Activated CD4-positive, CD25-positive, alpha-beta regulatory T cell (primary cell): ENCODE measurements around the gene NBEAL2.
"Not testable (repeated sequence)": the region's sequence is repeated elsewhere in the genome, so short reads cannot be mapped to it uniquely, and the experiment has no call there.

Source experiments
- DNase-seq, 4 experiments: peaks; one replicate each; lab custom pipeline; 2025; lab: John Stamatoyannopoulos, UW

Gene NBEAL2

DNA sequence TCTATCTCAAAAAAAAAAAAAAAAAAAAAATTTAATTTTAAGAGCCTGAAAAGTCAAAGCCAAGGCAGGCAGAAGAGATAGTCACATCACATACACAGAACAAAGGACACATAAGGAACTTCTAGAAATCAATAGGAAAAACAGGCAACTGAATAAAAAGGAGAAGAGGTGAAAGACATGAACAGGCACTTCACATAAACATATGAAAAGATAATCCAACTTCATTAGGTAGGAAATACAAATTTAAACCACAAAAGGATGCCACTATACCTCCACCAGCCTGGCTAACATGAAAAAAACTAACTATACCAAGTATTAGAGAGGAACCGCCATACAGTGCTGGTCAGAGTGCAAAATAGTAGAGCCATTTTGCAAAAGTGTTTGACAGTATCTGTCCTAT is 17.0 kb upstream of the NBEAL2 start:
- DNase-seq = no peak

DNA sequence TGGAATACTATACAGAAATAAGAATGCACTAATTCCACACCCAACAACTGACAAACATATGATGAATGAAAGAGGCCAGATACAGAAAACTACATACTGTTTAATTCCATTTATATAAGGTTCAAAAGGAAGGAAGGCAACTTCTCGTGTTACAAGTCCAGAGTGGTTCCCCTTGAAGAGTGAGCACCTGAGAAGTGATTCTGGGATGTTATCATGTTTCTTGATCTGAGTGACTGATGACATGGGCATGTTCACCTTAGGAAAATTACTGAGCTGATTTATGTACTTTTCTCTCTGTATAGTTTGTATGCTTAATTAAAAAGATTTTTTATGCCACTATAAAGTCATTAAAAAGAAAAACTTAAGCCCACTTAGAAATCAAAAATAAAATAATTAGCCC is 16.5 kb upstream of the NBEAL2 start:
- DNase-seq = no peak

DNA sequence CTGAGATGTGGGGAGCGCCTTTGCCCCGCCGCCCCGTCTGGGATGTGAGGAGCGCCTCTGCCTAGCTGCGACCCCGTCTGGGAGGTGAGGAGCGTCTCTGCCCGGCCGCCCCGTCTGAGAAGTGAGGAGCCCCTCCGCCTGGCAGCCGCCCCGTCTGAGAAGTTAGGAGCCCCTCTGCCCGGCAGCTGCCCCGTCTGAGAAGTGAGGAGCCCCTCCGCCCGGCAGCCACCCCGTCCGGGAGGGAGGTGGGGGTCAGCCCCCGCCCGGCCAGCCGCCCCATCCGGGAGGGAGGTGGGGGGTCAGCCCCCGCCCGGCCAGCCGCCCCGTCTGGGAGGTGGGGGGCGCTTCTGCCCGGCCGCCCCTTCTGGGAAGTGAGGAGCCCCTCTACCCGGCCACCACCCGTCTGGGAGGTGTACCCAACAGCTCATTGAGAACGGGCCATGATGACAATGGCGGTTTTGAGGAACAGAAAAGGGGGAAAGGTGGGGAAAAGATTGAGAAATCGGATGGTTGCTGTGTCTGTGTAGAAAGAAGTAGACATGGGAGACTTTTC is 15.4 kb upstream of the NBEAL2 start:
- DNase-seq = not testable (repeated sequence)

DNA sequence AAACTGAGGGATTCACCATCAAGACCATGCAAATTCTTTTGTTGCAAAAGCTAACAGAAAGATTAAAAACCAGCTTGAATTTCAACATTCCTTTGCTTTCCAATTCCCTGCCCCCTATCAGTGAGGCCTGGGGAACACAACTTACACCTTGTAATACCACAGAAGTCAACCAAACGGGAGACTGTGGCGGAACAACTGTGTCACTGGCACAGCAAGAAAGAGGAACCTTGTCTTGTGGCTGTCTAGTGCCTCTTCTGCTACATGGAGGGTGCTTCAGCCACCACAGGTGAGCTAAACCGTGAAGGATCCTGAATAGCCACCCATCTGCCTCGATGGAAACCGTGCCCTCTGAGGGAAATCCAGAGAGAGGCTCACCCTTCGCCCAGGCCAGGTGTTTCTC is 14.3 kb upstream of the NBEAL2 start:
- DNase-seq = no peak

DNA sequence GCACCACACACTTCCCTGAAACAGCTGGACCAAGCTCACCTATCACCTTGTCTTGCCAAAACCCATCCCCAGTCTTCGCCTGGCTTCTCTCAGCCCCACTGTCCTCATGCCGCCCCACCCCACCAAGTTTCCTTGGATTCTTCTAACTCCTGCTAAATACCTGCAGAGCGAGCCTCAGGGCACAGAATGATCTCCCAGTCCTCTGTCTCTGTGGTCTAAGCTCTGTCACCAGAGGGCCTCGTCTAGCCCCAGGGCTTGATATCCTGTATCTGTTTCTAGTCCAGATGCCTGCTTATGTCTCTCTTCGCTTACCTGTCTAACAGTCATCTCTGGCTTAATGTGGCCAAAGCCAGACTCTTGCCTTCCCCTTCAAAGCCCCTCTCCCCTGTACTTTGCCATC is 12.7 kb upstream of the NBEAL2 start:
- DNase-seq = no peak

- DNase-seq = no peak
These were observed 10.6 kb upstream of the NBEAL2 start for GRCh38 chr3:46968783-46969428.

GRCh38 chr3:46970391-46971091 is 8.9 kb upstream of the NBEAL2 start:
- DNase-seq = no peak

GRCh38 chr3:46971151-46971550 is 8.3 kb upstream of the NBEAL2 start:
- DNase-seq = no peak

DNA sequence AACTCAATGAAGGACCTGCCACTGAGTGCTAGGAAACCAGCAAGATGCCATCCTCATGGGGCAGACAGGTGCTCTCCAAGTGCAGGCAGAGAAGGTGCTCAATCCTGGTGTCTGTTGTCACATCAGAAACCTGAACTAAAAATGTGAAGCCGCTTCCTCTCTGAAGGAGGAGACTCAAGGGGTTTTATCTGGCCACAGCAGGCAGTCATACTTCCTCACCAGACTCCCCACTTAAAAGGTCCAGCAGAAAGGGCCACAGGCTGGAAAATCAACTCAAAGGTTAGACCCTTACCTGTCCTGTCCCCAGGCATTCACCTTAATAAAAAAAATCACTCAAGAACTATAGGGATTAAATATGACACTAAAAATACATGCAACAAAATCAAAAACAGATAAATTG is 7.7 kb upstream of the NBEAL2 start:
- DNase-seq = no peak

DNA sequence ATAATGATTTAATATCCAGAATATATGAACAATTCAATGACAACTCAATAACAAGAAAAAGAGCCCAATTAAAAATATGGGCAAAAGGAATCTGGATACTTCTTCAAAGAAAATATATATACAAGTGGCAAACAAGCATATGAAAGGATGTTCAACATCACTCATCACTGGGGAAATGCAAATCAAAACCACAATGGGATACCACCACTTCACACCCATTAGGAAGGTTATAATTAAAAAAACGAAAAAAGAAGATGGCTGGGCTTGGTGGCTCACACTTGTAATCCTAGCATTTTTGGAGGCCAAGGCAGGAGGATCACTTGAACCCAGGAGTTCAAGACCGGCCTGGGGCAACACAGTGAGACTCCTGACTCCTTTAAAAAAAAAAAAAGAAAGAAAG is 7.1 kb upstream of the NBEAL2 start:
- no peak for DNase-seq

GRCh38 chr3:46974421-46975171 is 4.9 kb upstream of the NBEAL2 start:
- DNase-seq = no peak

- peak; percentile 82 to 87 (median 84) for DNase-seq
These were observed 2.9 kb upstream of the NBEAL2 start, which contains the start of gene CCDC12 for GRCh38 chr3:46976326-46977190. Gene CCDC12 (minus strand): TSS chr3:46976745. CDS start chr3:46976732, 13 bp downstream.

DNA sequence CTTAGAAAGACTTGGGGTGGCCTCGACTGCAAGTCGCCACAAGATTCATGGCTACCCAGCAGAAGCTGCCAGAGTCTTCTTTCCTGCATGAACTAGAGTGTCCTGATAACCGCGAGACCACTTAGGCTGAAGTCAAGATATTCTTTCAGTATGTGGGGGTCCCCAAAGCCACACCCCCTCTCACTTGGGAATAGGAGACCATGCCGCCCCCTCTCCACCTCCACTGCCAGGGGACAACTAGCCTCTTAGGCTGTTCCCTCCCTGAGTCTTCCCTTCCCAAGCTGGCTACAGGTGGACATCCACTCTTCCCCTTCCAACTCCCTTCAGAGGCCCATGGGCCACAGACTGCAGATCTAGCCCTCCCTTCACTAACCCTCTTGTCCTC is 1.7 kb upstream of the NBEAL2 start:
- DNase-seq = no peak

DNA sequence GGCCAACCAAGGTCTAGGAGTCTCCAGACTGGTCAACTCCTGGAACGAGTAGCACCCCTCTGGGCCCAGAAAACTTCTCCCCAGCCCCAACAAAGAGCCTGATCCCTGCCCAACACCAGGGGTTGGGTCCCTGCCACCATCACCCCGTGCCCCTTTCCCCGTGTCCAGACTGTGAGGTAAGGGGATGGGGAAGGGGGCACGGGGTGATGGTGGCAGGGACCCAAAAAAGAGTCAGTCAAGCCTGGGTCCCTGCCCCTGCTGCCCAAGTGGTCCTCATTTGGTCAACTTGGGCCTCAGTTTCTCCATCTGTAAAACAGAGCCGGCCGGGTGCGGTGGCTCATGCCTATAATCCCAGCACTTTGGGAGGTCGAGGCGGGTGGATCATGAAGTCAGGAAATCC is 1.1 kb upstream of the NBEAL2 start:
- no peak for DNase-seq

DNA sequence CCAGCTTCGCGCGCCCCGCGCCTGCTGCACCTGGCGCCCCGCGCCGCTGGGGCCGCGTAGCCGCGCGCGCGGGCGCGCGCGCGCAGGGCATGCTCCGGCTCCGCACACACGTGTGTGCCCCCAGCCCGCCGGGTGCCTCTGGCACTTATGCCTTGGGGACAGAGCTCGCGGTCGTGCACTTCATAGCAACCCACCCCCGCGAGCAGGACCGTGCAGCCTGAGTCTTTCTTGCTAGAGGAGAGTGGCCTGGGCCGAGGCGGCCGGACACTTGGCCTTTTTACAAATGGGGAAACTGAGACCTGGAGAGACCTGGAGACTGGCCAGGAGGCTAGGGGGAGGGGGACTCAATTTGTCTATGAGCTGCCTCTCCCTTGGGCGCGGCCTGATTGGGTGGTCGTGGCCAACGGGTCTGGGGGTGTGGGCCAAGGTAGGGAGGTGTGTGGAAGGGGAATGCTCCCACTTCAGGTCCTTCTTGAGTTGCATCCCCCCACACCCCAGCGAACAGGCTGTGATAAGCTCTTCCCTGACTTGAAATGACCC is 562 bp downstream of the NBEAL2 start:
- DNase-seq = no peak

GRCh38 chr3:46981932-46982471 is 2.5 kb downstream of the NBEAL2 start:
- DNase-seq = no peak

DNA sequence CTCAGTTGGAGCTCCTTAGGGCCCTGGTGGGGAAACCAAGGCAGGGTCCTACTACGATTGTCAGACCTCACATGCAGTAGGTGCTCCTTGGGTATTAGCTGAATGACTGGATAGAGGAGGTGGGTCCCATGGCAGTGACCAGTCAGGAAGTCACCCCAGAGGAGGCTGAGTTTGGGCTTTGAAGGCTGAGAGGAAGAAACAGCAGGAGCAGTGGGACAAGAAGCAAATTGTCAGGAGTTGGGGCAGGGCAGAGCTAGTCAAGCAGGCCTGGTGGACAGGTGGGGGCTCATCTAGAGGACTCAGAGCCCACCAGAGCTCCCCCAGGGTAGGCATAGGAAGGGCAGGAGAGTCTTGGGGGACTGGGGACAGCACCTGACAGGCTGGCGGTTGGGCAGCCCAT is 3.1 kb downstream of the NBEAL2 start:
- no peak for DNase-seq

DNA sequence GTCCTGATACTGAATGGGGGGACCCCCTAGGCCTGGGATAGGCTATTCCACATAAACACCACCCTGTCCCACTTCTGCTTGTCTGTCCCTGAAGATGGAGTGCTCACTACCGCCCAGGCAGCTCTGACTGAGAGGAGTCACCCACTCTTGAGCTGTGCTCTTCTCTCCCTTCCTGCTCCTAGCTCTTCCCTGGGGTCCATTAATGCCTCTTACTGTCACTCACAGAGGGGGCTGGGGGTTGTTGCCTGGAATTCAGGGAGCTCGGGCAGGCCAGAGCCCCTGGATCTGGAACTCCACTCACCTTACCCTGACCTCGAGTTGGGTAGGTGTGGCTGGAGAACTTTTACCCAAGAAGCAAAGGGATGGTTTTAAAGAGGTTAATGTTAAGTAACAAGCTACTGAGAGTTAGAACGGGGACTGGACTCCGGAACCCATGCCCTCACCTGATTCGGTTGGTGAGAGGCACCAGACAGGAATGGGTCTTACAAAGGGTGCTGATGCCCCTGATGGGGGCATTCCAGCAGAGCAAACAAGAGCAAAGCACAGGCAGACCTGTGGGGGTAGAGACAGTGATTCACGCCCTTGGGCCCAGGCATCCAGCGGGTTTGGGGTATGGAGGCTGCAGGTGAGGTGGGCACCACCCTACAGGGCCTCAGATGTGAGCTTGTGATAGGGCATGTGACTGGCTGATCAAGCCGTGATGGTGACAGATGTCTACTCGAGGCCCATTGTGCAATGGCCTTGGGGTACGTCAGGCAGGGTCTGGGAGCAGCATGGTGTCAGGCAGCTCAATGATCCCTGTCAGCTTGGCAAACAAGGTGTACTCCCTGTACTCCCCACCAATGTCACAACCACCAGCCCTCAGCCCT is 5.4 kb downstream of the NBEAL2 start:
- no peak for DNase-seq

- no peak for DNase-seq
These were observed 6.1 kb downstream of the NBEAL2 start for GRCh38 chr3:46985588-46985987.

GRCh38 chr3:46986055-46986730 is 6.7 kb downstream of the NBEAL2 start:
- no peak for DNase-seq
